ENCODE results near the gene SLC33A1. TPM values are rescaled to one million over a fixed set of nuclear protein-coding genes. Genes with fewer than 3 reads are reported as not detected.

Gene SLC33A1
- total and polyA plus RNA-seq, 4 experiments from 2014 or later = 18.4 to 45.8 (median 34.3) TPM

DNA sequence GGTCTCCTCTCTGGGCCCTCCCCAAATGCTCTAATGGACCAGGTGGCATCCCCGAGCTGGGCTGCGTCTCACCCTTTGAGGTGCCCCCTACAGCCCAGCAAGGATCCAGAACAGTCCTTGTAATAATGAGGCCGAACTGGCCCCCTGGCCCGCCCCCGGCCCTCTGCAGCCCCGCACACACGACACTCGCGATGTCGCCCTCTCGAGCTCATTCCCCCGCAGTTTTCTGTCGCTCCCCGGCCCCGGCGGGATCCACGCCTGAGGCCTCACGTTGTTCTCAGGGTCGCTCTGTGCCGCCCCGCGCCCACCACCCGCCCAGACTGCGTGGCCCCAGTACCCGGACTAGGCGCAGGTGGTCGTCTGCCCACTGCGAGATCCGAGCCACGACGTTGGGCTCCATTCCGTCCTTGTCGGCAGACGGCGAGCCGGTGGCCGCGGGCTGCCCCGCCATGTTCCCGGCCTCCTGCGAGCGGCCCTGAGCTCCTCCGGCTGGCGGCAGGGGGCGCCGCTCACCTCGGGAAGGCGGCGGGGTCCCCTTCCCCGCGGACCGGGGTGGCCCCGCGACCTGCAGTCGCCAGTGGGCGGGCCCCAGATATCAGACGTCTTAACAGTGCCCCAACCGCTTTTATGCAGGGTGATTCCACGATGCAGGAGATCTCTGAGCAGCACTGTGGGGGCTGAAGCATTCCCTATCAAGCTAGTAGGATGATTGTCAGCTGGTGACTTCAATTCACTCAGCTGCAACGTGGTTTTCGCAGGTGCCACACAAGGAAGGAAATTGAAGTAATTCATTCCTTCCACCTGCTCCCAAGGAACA lies 48.2 kb downstream of the SLC33A1 start, which contains the start of gene C3orf33:
Gene C3orf33, minus strand, starts transcription at position 477 of the 817 bp plus-strand sequence. Its CDS starts 26 bp downstream, at position 451.
- H3K4me1 ChIP-seq (ENCODE audit: insufficient read depth, low read length) = peaks cover 11% of the 10 kb centered on the region
- H3K36me3 ChIP-seq (ENCODE audit: insufficient read depth, low read length) = no peaks in the 10 kb centered on the region
- POLR2A ChIA-PET (ENCODE audit: partially characterized antibody) = interaction anchor here (0.6 to 2.6 kb wide), 16 partner anchors 10 to 1369 kb away, joined by 3 to 43 read pairs (median 3); partner anchors contain the start of genes CCNL1, GMPS and SLC33A1
- H3K27me3 ChIP-seq (ENCODE audit: insufficient read depth, low read length) = no peaks in the 10 kb centered on the region
- H3K27me3 Mint-ChIP-seq = peaks cover 7 to 8% of the 10 kb centered on the region in 2 donors
- peaks cover 4 to 10% of the 10 kb centered on the region in 2 donors for H3K36me3 Mint-ChIP-seq
- H3K27ac ChIP-seq (ENCODE audit: low read depth, low read length) = peak within 1 kb of the TSS; percentile 74
- peaks cover 12 to 15% (median 14%) of the 10 kb centered on the region in 4 donors for H3K4me1 Mint-ChIP-seq
- CTCF ChIA-PET (ENCODE audit: partially characterized antibody) = interaction anchor here (0.6 to 2.9 kb wide), 75 partner anchors 8 to 1524 kb away, joined by 3 to 56 read pairs (median 5); partner anchors contain the start of genes DHX36, GMPS, PLCH1 and SLC33A1
- peak within 1 kb of the TSS; percentile 47 to 72 for H3K4me3 ChIP-seq (ENCODE audit: low read length in 2 of 2)
- H3K9me3 ChIP-seq (ENCODE audit: control insufficient read depth in 1 of 2, low read length in 2 of 2) = no peaks in the 10 kb centered on the region
- intact Hi-C loops (cut with micrococcal nuclease) = loop anchor here (1.0 to 5.0 kb wide), 3 partner anchors 48 to 116 kb away; partner anchors contain the start of genes GMPS and SLC33A1
- H3K27ac Mint-ChIP-seq = peak within 1 kb of the TSS; percentile 55 to 93 (median 87)
- H3K4me3 Mint-ChIP-seq = peak within 1 kb of the TSS; percentile 88 to 94 (median 91)
- peak; percentile 75 to 84 (median 76) for DNase-seq
- no peaks in the 10 kb centered on the region for H3K9me3 Mint-ChIP-seq

DNA sequence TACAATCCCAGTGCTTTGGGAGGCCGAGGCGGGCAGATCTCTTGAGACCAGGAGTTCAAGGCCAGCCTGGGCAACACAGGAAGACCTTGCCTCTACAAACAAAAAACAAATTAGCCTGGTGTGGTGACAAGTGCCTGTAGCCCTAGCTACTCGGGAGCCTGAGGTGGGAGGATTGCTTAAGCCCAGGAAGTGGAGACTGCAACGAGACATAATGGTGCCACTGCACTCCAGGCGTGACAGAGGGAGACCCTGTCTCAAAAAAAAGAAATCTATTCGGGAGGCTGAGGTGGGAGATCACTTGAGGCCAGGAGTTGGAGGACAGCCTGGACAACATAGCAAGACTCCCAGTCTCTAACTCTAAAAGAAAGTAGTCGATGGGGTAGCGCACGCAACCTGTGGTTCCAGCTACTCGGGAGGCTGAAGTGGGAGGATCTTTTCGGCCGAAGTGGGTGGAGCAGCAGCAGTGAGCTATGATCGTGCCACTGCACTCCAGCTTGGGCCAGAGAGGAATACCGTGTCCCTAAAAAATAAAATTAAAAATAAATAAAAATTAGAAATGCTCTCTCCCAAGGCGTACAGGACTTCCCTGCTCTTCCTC lies 48.9 kb downstream of the SLC33A1 start:
- DNase-seq = no peak
- H3K4me3 ChIP-seq (ENCODE audit: low read length in 2 of 2) = peak overlapping the region in 1 of 2 donors; percentile 72
- ChIA-PET POLR2A (ENCODE audit: partially characterized antibody) (interaction anchor here (0.5 to 2.6 kb wide), 13 partner anchors 11 to 1370 kb away, joined by 3 to 43 read pairs (median 3); partner anchors contain the start of genes CCNL1, GMPS and SLC33A1), CTCF (ENCODE audit: partially characterized antibody) (interaction anchor here (0.7 to 2.9 kb wide), 65 partner anchors 8 to 1481 kb away, joined by 3 to 56 read pairs (median 6); partner anchors contain the start of genes DHX36, GMPS, PLCH1 and SLC33A1)
- peaks cover 11% of the 10 kb centered on the region for H3K4me1 ChIP-seq (ENCODE audit: insufficient read depth, low read length)
- H3K27me3 Mint-ChIP-seq = peaks cover 4 to 6% of the 10 kb centered on the region in 2 donors
- H3K27ac ChIP-seq (ENCODE audit: low read depth, low read length) = no peak overlapping the region
- H3K36me3 Mint-ChIP-seq = peaks cover 8 to 14% of the 10 kb centered on the region in 2 donors
- H3K36me3 ChIP-seq (ENCODE audit: insufficient read depth, low read length) = no peaks in the 10 kb centered on the region
- no peaks in the 10 kb centered on the region for H3K27me3 ChIP-seq (ENCODE audit: insufficient read depth, low read length)
- H3K9me3 Mint-ChIP-seq = no peaks in the 10 kb centered on the region
- H3K4me1 Mint-ChIP-seq = peaks cover 14 to 19% (median 16%) of the 10 kb centered on the region in 4 donors
- H3K4me3 Mint-ChIP-seq = peak overlapping the region; percentile 88 to 94 (median 91)
- intact Hi-C loops (cut with micrococcal nuclease) = loop anchor here (5.0 kb wide), 1 partner anchor 117 kb away; no protein-coding TSS in a partner anchor
- no peaks in the 10 kb centered on the region for H3K9me3 ChIP-seq (ENCODE audit: control insufficient read depth in 1 of 2, low read length in 2 of 2)
- peak overlapping the region; percentile 19 to 93 (median 87) for H3K27ac Mint-ChIP-seq

DNA sequence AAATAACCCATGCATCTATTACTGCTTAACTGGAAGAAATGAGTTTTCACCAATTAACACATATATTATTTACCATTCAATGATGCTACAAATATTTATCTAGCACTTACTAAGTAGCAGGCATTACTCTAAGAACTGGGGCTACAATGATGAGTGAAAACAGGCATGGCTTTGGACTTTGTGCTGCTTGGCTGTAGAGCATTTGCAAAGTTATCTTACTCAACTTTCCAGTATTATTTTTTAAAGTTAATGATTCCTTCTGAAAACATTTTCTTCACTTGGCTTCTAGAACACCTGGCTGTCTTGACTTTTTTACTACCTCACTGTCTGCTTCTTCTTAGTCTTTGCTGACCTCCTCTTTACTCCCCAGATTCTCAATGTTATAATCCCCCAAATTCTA lies 49.9 kb downstream of the SLC33A1 start:
- intact Hi-C loops (cut with micrococcal nuclease) = no loop called here
- no peak for DNase-seq
- H3K36me3 ChIP-seq (ENCODE audit: insufficient read depth, low read length) = no peaks in the 10 kb centered on the region
- ChIA-PET POLR2A (ENCODE audit: partially characterized antibody) (no interaction called here), CTCF (ENCODE audit: partially characterized antibody) (interaction anchor here (2.9 kb wide), 1 partner anchor 58 kb away, joined by 27 read pairs; no protein-coding TSS in a partner anchor)
- no peaks in the 10 kb centered on the region for H3K27me3 ChIP-seq (ENCODE audit: insufficient read depth, low read length)
- H3K27ac Mint-ChIP-seq = peak overlapping the region in 5 of 7 donors; percentile 19 to 92 (median 54)
- H3K4me1 ChIP-seq (ENCODE audit: insufficient read depth, low read length) = peaks cover 11% of the 10 kb centered on the region
- H3K27me3 Mint-ChIP-seq = peaks cover 2 to 4% of the 10 kb centered on the region in 2 donors
- H3K9me3 ChIP-seq (ENCODE audit: control insufficient read depth in 1 of 2, low read length in 2 of 2) = no peaks in the 10 kb centered on the region
- H3K36me3 Mint-ChIP-seq = peaks cover 17 to 20% of the 10 kb centered on the region in 2 donors
- peaks cover 14 to 19% (median 17%) of the 10 kb centered on the region in 4 donors for H3K4me1 Mint-ChIP-seq
- H3K4me3 Mint-ChIP-seq = peak overlapping the region in 1 of 8 donors; percentile 13
- no peaks in the 10 kb centered on the region for H3K9me3 Mint-ChIP-seq
- no peak overlapping the region for H3K4me3 ChIP-seq (ENCODE audit: low read length in 2 of 2)
- no peak overlapping the region for H3K27ac ChIP-seq (ENCODE audit: low read depth, low read length)

DNA sequence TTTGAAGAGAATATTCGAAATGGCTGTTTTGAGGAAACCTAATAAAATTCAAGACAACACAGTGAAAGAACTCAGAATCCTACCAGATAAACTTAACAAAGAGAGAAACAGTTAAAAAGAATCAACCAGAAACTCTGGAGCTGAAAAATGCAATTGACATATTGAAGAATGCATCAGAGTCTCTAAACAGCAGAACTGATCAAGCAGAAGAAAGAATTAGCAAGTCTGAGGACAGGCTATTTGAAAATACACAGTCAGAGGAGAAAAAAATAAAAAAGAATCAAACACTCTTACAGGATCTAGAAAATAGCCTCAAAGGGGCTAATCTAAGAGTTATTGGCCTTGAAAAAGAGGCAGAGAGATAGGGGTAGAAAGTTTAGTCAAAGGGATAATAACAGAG lies 61.7 kb downstream of the SLC33A1 start:
- POLR2A ChIA-PET (ENCODE audit: partially characterized antibody) = no interaction called here
- intact Hi-C loops (cut with micrococcal nuclease) = no loop called here

GRCh38 chr3:155791190-155791589 lies 63.0 kb downstream of the SLC33A1 start:
- Histone ChIP-seq H3K27ac (ENCODE audit: low read depth, low read length) (no peak overlapping the region), H3K9me3 (ENCODE audit: control insufficient read depth in 1 of 2, low read length in 2 of 2) (no peaks in the 10 kb centered on the region), H3K36me3 (ENCODE audit: insufficient read depth, low read length) (peaks cover 4% of the 10 kb centered on the region), H3K4me1 (ENCODE audit: insufficient read depth, low read length) (peaks cover under 1% of the 10 kb centered on the region), H3K4me3 (ENCODE audit: low read length in 2 of 2) (no peak overlapping the region), H3K27me3 (ENCODE audit: insufficient read depth, low read length) (no peaks in the 10 kb centered on the region)
- DNase-seq = no peak
- CTCF ChIA-PET (ENCODE audit: partially characterized antibody) = interaction anchor here (2.8 kb wide), 1 partner anchor 15 kb away, joined by 9 read pairs; the partner anchor contains the start of gene C3orf33
- Mint-ChIP-seq H3K36me3 (peaks cover 36 to 45% of the 10 kb centered on the region in 2 donors), H3K9me3 (peaks cover 0 to 10% (median 4%) of the 10 kb centered on the region in 8 donors), H3K27ac (no peak overlapping the region), H3K4me3 (no peak overlapping the region), H3K4me1 (peaks cover 0 to 12% (median 6%) of the 10 kb centered on the region in 4 donors), H3K27me3 (no peaks in the 10 kb centered on the region)
- intact Hi-C loops (cut with micrococcal nuclease) = no loop called here
- POLR2A ChIA-PET (ENCODE audit: partially characterized antibody) = no interaction called here

More for the DNA sequence above, 61.7 kb downstream of the SLC33A1 start:
- H3K36me3 Mint-ChIP-seq = peaks cover 42 to 53% of the 10 kb centered on the region in 2 donors
- H3K4me1 Mint-ChIP-seq = peaks cover 0 to 13% (median 5%) of the 10 kb centered on the region in 4 donors
- no peak overlapping the region for H3K27ac Mint-ChIP-seq
- Histone ChIP-seq H3K36me3 (ENCODE audit: insufficient read depth, low read length) (peaks cover 4% of the 10 kb centered on the region), H3K27me3 (ENCODE audit: insufficient read depth, low read length) (no peaks in the 10 kb centered on the region), H3K4me3 (ENCODE audit: low read length in 2 of 2) (no peak overlapping the region), H3K4me1 (ENCODE audit: insufficient read depth, low read length) (no peaks in the 10 kb centered on the region), H3K27ac (ENCODE audit: low read depth, low read length) (no peak overlapping the region), H3K9me3 (ENCODE audit: control insufficient read depth in 1 of 2, low read length in 2 of 2) (no peaks in the 10 kb centered on the region)
- no peaks in the 10 kb centered on the region for H3K27me3 Mint-ChIP-seq
- H3K9me3 Mint-ChIP-seq = peaks cover 0 to 13% (median 6%) of the 10 kb centered on the region in 8 donors
- CTCF ChIA-PET (ENCODE audit: partially characterized antibody) = interaction anchor here (0.7 kb wide), 1 partner anchor 18 kb away, joined by 4 read pairs; no protein-coding TSS in a partner anchor
- no peak for DNase-seq
- H3K4me3 Mint-ChIP-seq = no peak overlapping the region

GRCh38 chr3:155790272-155790925 lies 63.8 kb downstream of the SLC33A1 start:
- Mint-ChIP-seq H3K9me3 (peaks cover 0 to 10% (median 4%) of the 10 kb centered on the region in 8 donors), H3K36me3 (peaks cover 32 to 43% of the 10 kb centered on the region in 2 donors), H3K4me1 (peaks cover 6 to 16% (median 11%) of the 10 kb centered on the region in 4 donors), H3K27me3 (no peaks in the 10 kb centered on the region), H3K27ac (no peak overlapping the region), H3K4me3 (no peak overlapping the region)
- Histone ChIP-seq H3K4me1 (ENCODE audit: insufficient read depth, low read length) (peaks cover 4% of the 10 kb centered on the region), H3K27ac (ENCODE audit: low read depth, low read length) (no peak overlapping the region), H3K9me3 (ENCODE audit: control insufficient read depth in 1 of 2, low read length in 2 of 2) (no peaks in the 10 kb centered on the region), H3K36me3 (ENCODE audit: insufficient read depth, low read length) (peaks cover 4% of the 10 kb centered on the region), H3K27me3 (ENCODE audit: insufficient read depth, low read length) (no peaks in the 10 kb centered on the region), H3K4me3 (ENCODE audit: low read length in 2 of 2) (no peak overlapping the region)
- DNase-seq = no peak
- CTCF ChIA-PET (ENCODE audit: partially characterized antibody) = interaction anchor here (2.8 kb wide), 1 partner anchor 16 kb away, joined by 9 read pairs; the partner anchor contains the start of gene C3orf33
- POLR2A ChIA-PET (ENCODE audit: partially characterized antibody) = no interaction called here
- intact Hi-C loops (cut with micrococcal nuclease) = no loop called here
